ENCODE results near the gene GINS3. TPM values are rescaled to one million over a fixed set of nuclear protein-coding genes. Genes with fewer than 3 reads are reported as not detected.

Gene GINS3
- polyA plus RNA-seq, 3 donors, result 0.79 to 1.8 (median 1.4) TPM

- H2AFZ ChIP-seq (ENCODE audit: insufficient read depth, low read depth, low read length, poor library complexity, severe bottlenecking), result no peak overlapping the region
- 91% methylated on average over 12 of the region's 15 CpGs for whole genome bisulfite sequencing (ENCODE audit: insufficient coverage)
- H3K9me3 ChIP-seq (replicated peaks in 1 of 2; ENCODE audit: control insufficient read depth in 1 of 2, insufficient read depth in 1 of 2, low read length in 2 of 2), result no peaks in the 10 kb centered on the region
- no peaks in the 10 kb centered on the region for H3K36me3 ChIP-seq (replicated peaks in 1 of 2; ENCODE audit: control insufficient read depth in 1 of 2, insufficient read depth in 2 of 2, low read length in 2 of 2)
- Mint-ChIP-seq H3K4me1 (peaks cover 8% of the 10 kb centered on the region), H3K4me3 (no peak overlapping the region), H3K9me3 (peaks cover 0 to 6% (median 0%) of the 10 kb centered on the region in 7 donors), H3K36me3 (no peaks in the 10 kb centered on the region), H3K27ac (peak overlapping the region in 1 of 7 donors; percentile 23), H3K27me3 (ENCODE audit: low read depth in 3 of 3) (peaks cover 43 to 55% (median 43%) of the 10 kb centered on the region in 3 donors)
- no peak overlapping the region for H3K4me2 ChIP-seq (replicated peaks; ENCODE audit: extremely low read depth, low read length, poor library complexity, severe bottlenecking)
- no peak overlapping the region for H3K27ac ChIP-seq (ENCODE audit: low read depth in 1 of 2, low read length in 2 of 2)
- TF ChIP-seq, protein P1, sequence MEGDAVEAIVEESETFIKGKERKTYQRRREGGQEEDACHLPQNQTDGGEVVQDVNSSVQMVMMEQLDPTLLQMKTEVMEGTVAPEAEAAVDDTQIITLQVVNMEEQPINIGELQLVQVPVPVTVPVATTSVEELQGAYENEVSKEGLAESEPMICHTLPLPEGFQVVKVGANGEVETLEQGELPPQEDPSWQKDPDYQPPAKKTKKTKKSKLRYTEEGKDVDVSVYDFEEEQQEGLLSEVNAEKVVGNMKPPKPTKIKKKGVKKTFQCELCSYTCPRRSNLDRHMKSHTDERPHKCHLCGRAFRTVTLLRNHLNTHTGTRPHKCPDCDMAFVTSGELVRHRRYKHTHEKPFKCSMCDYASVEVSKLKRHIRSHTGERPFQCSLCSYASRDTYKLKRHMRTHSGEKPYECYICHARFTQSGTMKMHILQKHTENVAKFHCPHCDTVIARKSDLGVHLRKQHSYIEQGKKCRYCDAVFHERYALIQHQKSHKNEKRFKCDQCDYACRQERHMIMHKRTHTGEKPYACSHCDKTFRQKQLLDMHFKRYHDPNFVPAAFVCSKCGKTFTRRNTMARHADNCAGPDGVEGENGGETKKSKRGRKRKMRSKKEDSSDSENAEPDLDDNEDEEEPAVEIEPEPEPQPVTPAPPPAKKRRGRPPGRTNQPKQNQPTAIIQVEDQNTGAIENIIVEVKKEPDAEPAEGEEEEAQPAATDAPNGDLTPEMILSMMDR (IDR thresholded peaks at IDR 0.05), result no peak
- no peaks in the 10 kb centered on the region for H4K20me1 ChIP-seq (ENCODE audit: insufficient read depth, low read length)
- peaks cover 0 to 6% of the 10 kb centered on the region in 2 donors for H3K4me1 ChIP-seq (ENCODE audit: control insufficient read depth in 1 of 2, insufficient read depth in 2 of 2, low read length in 2 of 2)
- intact Hi-C loops (cut with micrococcal nuclease), result no loop called here
- H3K9ac ChIP-seq (ENCODE audit: insufficient read depth, low read length, poor library complexity, severe bottlenecking), result no peak overlapping the region
- H3K27me3 ChIP-seq (ENCODE audit: control insufficient read depth in 2 of 2, insufficient read depth in 2 of 2, low read length in 2 of 2), result peaks cover 5 to 22% of the 10 kb centered on the region in 2 donors
- no peaks in the 10 kb centered on the region for H3K79me2 ChIP-seq (ENCODE audit: insufficient read depth, low read length)
- no peak for DNase-seq
- no peak overlapping the region for H3K4me3 ChIP-seq (replicated peaks in 1 of 3; ENCODE audit: low read depth in 2 of 3, low read length in 3 of 3)
Measured at GRCh38 chr16:58419241-58419990, 27.1 kb downstream of the GINS3 start.

GRCh38 chr16:58421059-58421458 lies 28.8 kb downstream of the GINS3 start:
- Mint-ChIP-seq H3K27ac (peak overlapping the region in 3 of 7 donors; percentile 34 to 69 (median 43)), H3K4me3 (peak overlapping the region in 1 of 2 donors; percentile 52), H3K9me3 (peaks cover 0 to 4% (median 0%) of the 10 kb centered on the region in 7 donors), H3K4me1 (peaks cover 23% of the 10 kb centered on the region), H3K27me3 (ENCODE audit: low read depth in 3 of 3) (peaks cover 40 to 58% (median 50%) of the 10 kb centered on the region in 3 donors), H3K36me3 (no peaks in the 10 kb centered on the region)
- no peaks in the 10 kb centered on the region for H3K36me3 ChIP-seq (replicated peaks in 1 of 2; ENCODE audit: control insufficient read depth in 1 of 2, insufficient read depth in 2 of 2, low read length in 2 of 2)
- H4K20me1 ChIP-seq (ENCODE audit: insufficient read depth, low read length), result no peaks in the 10 kb centered on the region
- no peak overlapping the region for H3K27ac ChIP-seq (ENCODE audit: low read depth in 1 of 2, low read length in 2 of 2)
- no peak overlapping the region for H3K4me3 ChIP-seq (replicated peaks in 1 of 3; ENCODE audit: low read depth in 2 of 3, low read length in 3 of 3)
- H3K4me2 ChIP-seq (replicated peaks; ENCODE audit: extremely low read depth, low read length, poor library complexity, severe bottlenecking), result no peak overlapping the region
- H2AFZ ChIP-seq (ENCODE audit: insufficient read depth, low read depth, low read length, poor library complexity, severe bottlenecking), result no peak overlapping the region
- no peak overlapping the region for H3K9ac ChIP-seq (ENCODE audit: insufficient read depth, low read length, poor library complexity, severe bottlenecking)
- 46% methylated on average over 3 of the region's 7 CpGs for WGBS (ENCODE audit: insufficient coverage)
- peaks cover 5 to 22% of the 10 kb centered on the region in 2 donors for H3K27me3 ChIP-seq (ENCODE audit: control insufficient read depth in 2 of 2, insufficient read depth in 2 of 2, low read length in 2 of 2)
- peaks cover 12 to 18% of the 10 kb centered on the region in 2 donors for H3K4me1 ChIP-seq (ENCODE audit: control insufficient read depth in 1 of 2, insufficient read depth in 2 of 2, low read length in 2 of 2)
- DNase-seq, result peak; percentile 2 to 60 (median 17)
- intact Hi-C loops (cut with micrococcal nuclease), result no loop called here
- H3K79me2 ChIP-seq (ENCODE audit: insufficient read depth, low read length), result no peaks in the 10 kb centered on the region
- TF ChIP-seq, protein P1 (IDR thresholded peaks at IDR 0.05), result no peak
- H3K9me3 ChIP-seq (replicated peaks in 1 of 2; ENCODE audit: control insufficient read depth in 1 of 2, insufficient read depth in 1 of 2, low read length in 2 of 2), result peaks cover 0 to 4% of the 10 kb centered on the region in 2 donors
